Colon (tissue), 2 donors: Measurements from ENCODE around the gene ADPRHL1.
"Not testable (repeated sequence)": the region's sequence is repeated elsewhere in the genome, so short reads cannot be mapped to it uniquely, and the experiment has no call there.

Experiments
- FAIRE-seq: peaks from 2 replicates; lab custom pipeline; 2012; peaks lifted over from hg19 to GRCh38; lab: Jason Lieb, UNC
- donor health status: control.
- donor health status: control.

ADPRHL1 gene

GRCh38 chr13:113369189-113369588 is 84.1 kb downstream of the ADPRHL1 start:
- FAIRE-seq, result no peak

- FAIRE-seq, result not testable (repeated sequence)
Observed at GRCh38 chr13:113368353-113368752, 84.9 kb downstream of the ADPRHL1 start.

- FAIRE-seq, result no peak
Observed at GRCh38 chr13:113367771-113368170, 85.5 kb downstream of the ADPRHL1 start.

- no peak for FAIRE-seq
Observed at GRCh38 chr13:113367020-113367560, 86.2 kb downstream of the ADPRHL1 start.

GRCh38 chr13:113365971-113366588 is 87.2 kb downstream of the ADPRHL1 start:
- no peak for FAIRE-seq

- no peak for FAIRE-seq
Observed at GRCh38 chr13:113365583-113365970, 87.7 kb downstream of the ADPRHL1 start.

- FAIRE-seq, result no peak
Observed at GRCh38 chr13:113364901-113365582, 88.2 kb downstream of the ADPRHL1 start.

GRCh38 chr13:113364311-113364889 is 88.9 kb downstream of the ADPRHL1 start:
- FAIRE-seq, result no peak

- FAIRE-seq, result no peak
Observed at GRCh38 chr13:113361406-113361805, 91.9 kb downstream of the ADPRHL1 start.

GRCh38 chr13:113360446-113360845 is 92.8 kb downstream of the ADPRHL1 start:
- FAIRE-seq, result no peak

GRCh38 chr13:113359571-113359970 is 93.7 kb downstream of the ADPRHL1 start:
- FAIRE-seq, result no peak

GRCh38 chr13:113358653-113359190 is 94.6 kb downstream of the ADPRHL1 start:
- FAIRE-seq, result no peak

GRCh38 chr13:113357529-113357928 is 95.8 kb downstream of the ADPRHL1 start:
- FAIRE-seq, result no peak

- FAIRE-seq, result no peak
Observed at GRCh38 chr13:113356596-113356995, 96.7 kb downstream of the ADPRHL1 start.

GRCh38 chr13:113355621-113356020 is 97.7 kb downstream of the ADPRHL1 start:
- FAIRE-seq, result no peak

- FAIRE-seq, result no peak
Observed at GRCh38 chr13:113354831-113355610, 98.3 kb downstream of the ADPRHL1 start.

GRCh38 chr13:113353254-113353653 is 100.0 kb downstream of the ADPRHL1 start:
- FAIRE-seq, result no peak

- FAIRE-seq, result no peak
Observed at GRCh38 chr13:113351514-113352026, 101.7 kb downstream of the ADPRHL1 start.

- FAIRE-seq, result no peak
Observed at GRCh38 chr13:113350938-113351335, 102.4 kb downstream of the ADPRHL1 start.

GRCh38 chr13:113350065-113350937 is 103.0 kb downstream of the ADPRHL1 start:
- FAIRE-seq, result no peak
